Fibroblast of mammary gland (primary cell): ENCODE measurements around the gene DOCK3.

Experiments
- DNase-seq: peaks from one replicate; pipeline ENCODE4 v3.0.0-alpha.2; 2010; ENCODE audit warnings: low read depth
- H3K4me3 ChIP-seq: 2 replicates; pipeline ENCODE4 v1.5.1; 2011; ENCODE audit warnings: low read depth, mild to moderate bottlenecking, low read length, moderate library complexity; ENCODE audit not compliant: control insufficient read depth
- TF ChIP-seq, protein P1 (sequence below): conservative IDR thresholded peaks from 2 replicates; pipeline ENCODE4 v1.5.1; 2011; ENCODE audit warnings: low read depth, low read length, inconsistent platforms; ENCODE audit not compliant: control insufficient read depth, insufficient read depth

Gene DOCK3

DNA sequence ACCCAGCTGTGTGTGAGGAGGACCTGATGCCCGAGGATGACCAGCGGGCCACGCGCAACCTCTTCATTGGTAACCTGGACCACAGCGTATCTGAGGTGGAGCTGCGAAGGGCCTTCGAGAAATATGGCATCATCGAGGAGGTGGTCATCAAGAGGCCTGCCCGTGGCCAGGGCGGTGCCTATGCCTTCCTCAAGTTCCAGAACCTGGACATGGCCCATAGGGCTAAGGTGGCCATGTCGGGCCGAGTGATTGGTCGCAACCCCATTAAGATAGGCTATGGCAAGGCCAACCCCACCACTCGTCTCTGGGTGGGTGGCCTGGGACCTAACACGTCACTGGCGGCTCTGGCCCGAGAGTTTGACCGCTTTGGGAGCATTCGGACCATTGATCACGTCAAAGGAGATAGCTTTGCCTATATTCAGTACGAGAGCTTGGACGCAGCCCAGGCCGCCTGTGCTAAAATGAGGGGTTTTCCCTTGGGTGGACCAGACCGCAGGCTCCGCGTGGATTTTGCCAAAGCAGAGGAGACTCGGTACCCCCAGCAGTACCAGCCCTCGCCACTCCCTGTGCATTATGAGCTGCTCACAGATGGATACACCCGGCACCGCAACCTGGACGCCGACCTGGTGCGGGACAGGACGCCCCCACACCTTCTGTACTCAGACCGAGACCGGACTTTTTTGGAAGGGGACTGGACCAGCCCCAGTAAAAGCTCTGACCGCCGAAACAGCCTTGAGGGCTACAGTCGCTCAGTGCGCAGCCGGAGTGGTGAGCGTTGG is 717.8 kb downstream of the DOCK3 start:
- no peak for DNase-seq
- TF ChIP-seq, protein P1, sequence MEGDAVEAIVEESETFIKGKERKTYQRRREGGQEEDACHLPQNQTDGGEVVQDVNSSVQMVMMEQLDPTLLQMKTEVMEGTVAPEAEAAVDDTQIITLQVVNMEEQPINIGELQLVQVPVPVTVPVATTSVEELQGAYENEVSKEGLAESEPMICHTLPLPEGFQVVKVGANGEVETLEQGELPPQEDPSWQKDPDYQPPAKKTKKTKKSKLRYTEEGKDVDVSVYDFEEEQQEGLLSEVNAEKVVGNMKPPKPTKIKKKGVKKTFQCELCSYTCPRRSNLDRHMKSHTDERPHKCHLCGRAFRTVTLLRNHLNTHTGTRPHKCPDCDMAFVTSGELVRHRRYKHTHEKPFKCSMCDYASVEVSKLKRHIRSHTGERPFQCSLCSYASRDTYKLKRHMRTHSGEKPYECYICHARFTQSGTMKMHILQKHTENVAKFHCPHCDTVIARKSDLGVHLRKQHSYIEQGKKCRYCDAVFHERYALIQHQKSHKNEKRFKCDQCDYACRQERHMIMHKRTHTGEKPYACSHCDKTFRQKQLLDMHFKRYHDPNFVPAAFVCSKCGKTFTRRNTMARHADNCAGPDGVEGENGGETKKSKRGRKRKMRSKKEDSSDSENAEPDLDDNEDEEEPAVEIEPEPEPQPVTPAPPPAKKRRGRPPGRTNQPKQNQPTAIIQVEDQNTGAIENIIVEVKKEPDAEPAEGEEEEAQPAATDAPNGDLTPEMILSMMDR, result no peak
- peak overlapping the region; percentile 58 for H3K4me3 ChIP-seq

DNA sequence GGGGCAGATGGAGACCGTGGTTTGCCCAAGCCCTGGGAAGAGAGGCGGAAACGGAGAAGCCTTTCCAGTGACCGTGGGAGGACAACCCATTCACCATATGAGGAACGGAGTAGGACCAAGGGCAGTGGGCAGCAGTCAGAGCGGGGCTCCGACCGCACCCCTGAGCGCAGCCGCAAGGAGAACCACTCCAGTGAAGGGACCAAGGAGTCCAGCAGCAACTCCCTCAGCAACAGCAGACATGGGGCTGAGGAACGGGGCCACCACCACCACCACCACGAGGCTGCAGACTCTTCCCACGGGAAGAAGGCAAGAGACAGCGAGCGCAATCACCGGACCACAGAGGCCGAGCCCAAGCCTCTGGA is 718.4 kb downstream of the DOCK3 start:
- TF ChIP-seq, protein P1, result no peak

DNA sequence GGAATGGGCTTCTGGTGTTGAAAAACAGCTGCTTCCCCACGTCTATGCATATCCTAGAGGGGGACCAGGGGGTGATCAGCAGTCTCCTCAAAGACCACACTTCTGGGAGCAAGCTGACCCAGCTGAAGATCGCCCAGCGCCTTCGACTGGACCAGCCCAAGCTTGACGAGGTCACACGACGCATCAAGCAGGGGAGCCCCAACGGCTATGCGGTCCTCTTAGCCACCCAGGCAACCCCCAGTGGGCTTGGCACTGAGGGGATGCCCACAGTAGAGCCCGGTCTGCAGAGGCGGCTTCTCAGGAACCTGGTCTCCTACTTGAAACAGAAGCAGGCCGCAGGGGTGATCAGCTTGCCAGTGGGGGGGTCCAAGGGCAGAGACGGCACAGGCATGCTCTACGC is 718.8 kb downstream of the DOCK3 start:
- TF ChIP-seq, protein P1, result no peak
- H3K4me3 ChIP-seq, result no peak overlapping the region
- no peak for DNase-seq

More for the DNA sequence above, 718.4 kb downstream of the DOCK3 start:
- no peak for DNase-seq
- H3K4me3 ChIP-seq, result no peak overlapping the region

DNA sequence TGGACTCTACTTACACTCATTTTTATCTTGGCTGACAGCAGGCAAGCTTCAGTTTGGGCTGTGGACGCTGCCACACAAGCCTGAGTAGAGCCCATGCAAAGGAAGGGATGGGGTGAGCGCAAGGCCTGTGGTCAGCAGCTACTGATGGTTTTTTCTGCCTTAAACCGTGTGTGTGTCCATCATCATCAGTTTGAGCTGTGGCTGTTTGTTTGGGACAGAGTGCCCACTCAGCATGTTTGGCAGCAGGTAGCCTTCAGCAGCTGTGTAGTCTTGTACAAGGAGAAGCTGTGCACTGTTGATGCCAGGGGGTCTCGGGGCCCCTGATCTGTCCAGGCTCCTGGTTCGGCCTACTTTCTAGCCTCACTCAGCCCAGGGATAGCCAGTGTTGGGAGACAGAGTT is 719.8 kb downstream of the DOCK3 start:
- DNase-seq, result no peak
- H3K4me3 ChIP-seq, result no peak overlapping the region
- TF ChIP-seq, protein P1, result no peak

DNA sequence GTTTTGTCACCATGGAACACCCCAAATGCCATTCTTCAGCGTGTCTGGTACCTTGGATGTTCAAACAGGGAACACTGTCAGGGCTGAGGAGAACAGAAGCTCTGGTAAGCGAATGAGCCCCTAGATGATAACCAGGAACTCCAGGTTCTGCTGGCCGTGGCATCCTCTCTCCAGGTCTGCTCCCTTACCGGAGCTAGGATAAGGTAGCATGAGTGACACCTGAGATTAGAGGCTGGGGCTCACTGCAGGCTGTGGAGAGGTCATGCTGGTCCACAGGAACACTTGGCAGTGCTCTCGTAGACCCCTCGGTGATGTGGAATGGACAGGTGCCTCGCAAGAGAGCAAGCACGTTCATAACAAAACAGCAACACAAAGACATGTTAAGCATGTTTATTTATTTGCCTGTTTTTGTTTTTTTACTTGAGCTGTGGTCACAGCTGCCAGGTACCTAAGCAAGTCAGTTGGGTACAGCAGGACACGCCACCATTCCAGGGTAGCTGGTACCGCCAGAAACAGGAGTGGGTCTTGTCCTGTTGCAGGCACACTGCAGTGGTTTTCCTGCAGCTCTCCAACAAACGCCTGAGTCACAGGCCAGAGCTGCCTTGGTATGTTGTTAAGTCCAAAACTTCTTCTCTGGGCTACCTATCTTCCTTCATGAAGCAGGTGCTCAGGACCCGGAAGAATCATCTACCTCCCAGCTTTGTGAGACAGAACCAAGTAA is 720.9 kb downstream of the DOCK3 start:
- H3K4me3 ChIP-seq, result no peak overlapping the region
- TF ChIP-seq, protein P1, result no peak
- no peak for DNase-seq

DNA sequence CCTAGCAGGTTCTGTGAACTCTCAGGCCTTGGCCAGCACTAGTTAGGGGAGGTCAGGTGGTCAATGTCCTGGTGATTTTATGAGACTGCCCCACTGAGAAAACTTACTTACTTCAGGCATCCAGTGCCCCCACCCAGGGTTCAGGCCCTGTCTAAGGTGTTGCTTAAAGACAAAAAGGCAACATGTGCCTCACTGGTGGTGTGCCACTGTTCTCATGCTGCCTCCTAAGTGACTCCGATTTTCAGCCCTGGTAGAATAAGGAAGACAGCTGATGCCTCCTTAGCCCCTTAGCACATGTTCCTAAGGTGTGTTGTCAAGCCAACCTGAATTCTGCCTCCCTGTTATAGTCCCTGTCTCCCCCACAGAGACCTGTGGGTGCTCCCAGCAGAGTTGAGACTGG is 721.7 kb downstream of the DOCK3 start:
- DNase-seq, result no peak
- TF ChIP-seq, protein P1, result no peak
- H3K4me3 ChIP-seq, result no peak overlapping the region
